ENCODE results near the gene ZNF787. TPM values are rescaled to one million over a fixed set of nuclear protein-coding genes. Genes with fewer than 3 reads are reported as not detected.

The ZNF787 gene
- total and polyA plus RNA-seq, 4 donors: 6.6 to 25.5 (median 18.0) TPM

DNA sequence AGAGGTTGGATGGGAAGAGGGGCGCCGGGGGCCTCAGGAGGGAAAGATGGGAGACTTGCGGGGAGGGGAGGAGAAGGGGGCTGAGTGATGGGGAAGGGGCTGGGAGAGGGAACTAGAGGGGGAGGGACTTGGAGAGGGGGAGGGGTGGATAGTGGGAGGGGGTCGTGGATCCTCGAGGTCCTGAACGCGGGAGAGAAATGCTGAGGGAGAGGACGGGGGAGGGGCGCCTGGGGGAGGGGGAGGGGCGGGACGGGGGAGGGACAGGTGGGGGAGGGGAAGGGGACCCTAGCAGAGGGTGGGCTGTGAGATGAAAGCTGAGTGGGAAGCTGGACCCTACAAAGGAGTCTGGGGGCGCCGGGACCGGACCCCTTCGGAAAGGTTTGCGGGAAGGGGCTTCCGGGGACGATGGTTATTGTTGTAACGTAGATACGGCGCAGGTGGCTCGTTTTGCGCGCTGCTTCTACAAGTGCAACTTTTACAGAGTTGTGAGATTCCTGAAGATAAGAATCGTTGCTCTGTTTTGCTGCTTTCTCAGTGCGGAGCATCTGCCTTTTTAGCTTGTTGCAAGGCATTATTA lies 20.4 kb upstream of the ZNF787 start:
- intact Hi-C loops (cut with DNase I): loop anchor here in 1 of 2 donors (5.0 to 10.0 kb wide), 2 partner anchors 34 to 173 kb away; partner anchors contain the start of gene ZSCAN5A

DNA sequence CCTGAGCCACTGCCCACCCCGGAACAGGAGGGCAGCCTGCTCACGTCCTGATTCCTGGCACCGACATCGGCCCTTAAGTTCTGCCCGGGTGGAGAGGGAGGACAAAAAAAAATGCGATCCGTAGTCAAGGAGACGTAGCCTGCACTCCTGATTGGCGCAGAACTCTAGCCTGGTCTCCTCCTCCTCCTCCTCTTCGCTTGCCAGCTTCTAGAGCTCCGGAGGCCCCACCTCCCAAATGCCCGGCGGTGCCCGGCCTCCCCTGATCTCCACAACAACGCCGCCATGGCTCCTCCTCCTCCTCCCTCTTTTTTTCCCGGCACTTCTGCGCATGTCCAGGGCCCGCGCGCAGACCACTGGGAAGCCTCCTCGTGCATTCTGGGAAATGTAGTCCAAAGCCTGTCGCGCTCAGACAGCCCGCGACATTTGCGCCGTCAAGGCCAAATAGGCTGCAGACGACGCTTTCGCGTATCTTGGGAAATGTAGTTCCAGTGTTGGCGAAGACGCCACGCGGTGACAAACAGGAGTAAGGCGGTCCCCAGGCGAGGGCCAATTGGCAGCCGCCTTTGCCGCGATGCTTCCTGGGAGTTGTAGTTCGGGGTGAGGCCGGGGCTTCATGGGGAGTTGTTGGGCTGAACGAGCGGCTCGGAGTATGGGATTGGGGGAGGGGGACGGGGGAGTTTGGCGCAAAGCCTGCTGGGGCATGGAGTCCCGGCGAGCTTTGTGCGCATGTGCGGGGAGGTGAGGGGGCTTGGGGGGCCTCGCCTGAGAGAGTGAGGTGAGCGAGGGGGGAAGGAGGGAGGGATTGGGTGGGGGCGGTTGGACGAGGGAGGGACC lies 19.7 kb upstream of the ZNF787 start, which contains the start of gene ZNF444:
TSS of gene ZNF444 (plus strand) at position 705 of the 834 bp plus-strand sequence. CDS start 5,625 bp downstream, outside the sequence.
- Histone ChIP-seq H3K4me3 (ENCODE audit: low read length in 2 of 2) (peak within 1 kb of the TSS; percentile 50 to 66), H3K27ac (ENCODE audit: low read depth in 1 of 2, low read length in 2 of 2) (peak within 1 kb of the TSS in 1 of 2 donors; percentile 93), H3K9me3 (ENCODE audit: control insufficient read depth, low read length) (no peaks in the 10 kb centered on the region), H3K4me1 (ENCODE audit: control insufficient read depth in 1 of 2, insufficient read depth in 2 of 2, low read length in 2 of 2) (no peaks in the 10 kb centered on the region), H3K36me3 (ENCODE audit: control insufficient read depth in 1 of 2, insufficient read depth in 2 of 2, low read length in 1 of 2) (no peaks in the 10 kb centered on the region), H3K27me3 (ENCODE audit: control insufficient read depth in 1 of 2, insufficient read depth in 2 of 2, low read length in 1 of 2) (no peaks in the 10 kb centered on the region)
- intact Hi-C loops (cut with DNase I): loop anchor here in 1 of 2 donors (1.0 to 10.0 kb wide), 3 partner anchors 19 to 174 kb away; partner anchors contain the start of genes ZNF787 and ZSCAN5A
- DNase-seq: peak; percentile 99
- ATAC-seq (ENCODE audit: low FRiP score): peak; percentile 96
- WGBS, 2 donors: 1% methylated on average over 53 to 56 of the region's 56 CpGs

More for the DNA sequence above, 20.4 kb upstream of the ZNF787 start:
- DNase-seq (no peak), ATAC-seq (ENCODE audit: low FRiP score) (no peak)
- Histone ChIP-seq H3K36me3 (ENCODE audit: control insufficient read depth in 1 of 2, insufficient read depth in 2 of 2, low read length in 1 of 2) (no peaks in the 10 kb centered on the region), H3K9me3 (ENCODE audit: control insufficient read depth, low read length) (no peaks in the 10 kb centered on the region), H3K27ac (ENCODE audit: low read depth in 1 of 2, low read length in 2 of 2) (no peak overlapping the region), H3K4me3 (ENCODE audit: low read length in 2 of 2) (peak overlapping the region; percentile 50 to 66), H3K27me3 (ENCODE audit: control insufficient read depth in 1 of 2, insufficient read depth in 2 of 2, low read length in 1 of 2) (no peaks in the 10 kb centered on the region), H3K4me1 (ENCODE audit: control insufficient read depth in 1 of 2, insufficient read depth in 2 of 2, low read length in 2 of 2) (no peaks in the 10 kb centered on the region)
- WGBS, 2 donors: 1% methylated on average over 19 to 24 of the region's 26 CpGs

DNA sequence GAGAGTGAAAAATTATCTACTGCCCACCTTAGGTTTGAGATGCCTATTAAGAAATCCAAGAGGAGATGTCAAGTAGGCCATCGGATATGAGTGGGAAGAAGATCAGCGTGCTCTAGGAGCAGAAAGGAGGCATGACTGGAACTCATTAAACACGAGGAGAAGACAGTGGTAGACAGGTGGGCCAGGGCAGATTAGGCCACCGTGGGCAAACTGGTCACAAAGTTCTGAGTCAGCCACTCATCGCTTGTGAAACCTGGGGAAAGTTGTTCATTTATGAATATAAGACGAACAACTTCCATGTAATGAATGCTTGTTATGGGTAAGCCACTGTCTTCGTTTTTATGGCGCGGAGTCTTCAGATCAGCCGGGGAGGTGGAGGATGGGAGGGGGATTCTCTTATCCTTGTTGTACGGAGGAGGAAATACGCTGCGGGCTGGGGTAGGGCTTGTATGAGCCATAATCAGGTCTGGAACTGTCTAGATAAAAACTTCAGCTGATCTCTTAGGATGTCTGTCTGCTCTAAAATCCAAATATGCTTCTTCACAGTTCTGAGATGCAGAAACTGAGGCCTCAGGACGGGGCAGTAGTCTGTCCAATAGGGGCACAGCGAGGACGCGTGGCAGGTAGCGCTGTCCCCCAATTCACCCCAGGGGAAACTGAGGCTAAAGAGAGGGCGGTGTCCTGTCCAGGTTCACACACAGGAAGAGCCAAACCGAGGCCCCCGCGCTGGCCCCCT lies 18.9 kb upstream of the ZNF787 start:
- no peaks in the 10 kb centered on the region for H3K4me1 ChIP-seq (ENCODE audit: control insufficient read depth in 1 of 2, insufficient read depth in 2 of 2, low read length in 2 of 2)
- no peaks in the 10 kb centered on the region for H3K9me3 ChIP-seq (ENCODE audit: control insufficient read depth, low read length)
- no peak for ATAC-seq (ENCODE audit: low FRiP score)
- H3K27me3 ChIP-seq (ENCODE audit: control insufficient read depth in 1 of 2, insufficient read depth in 2 of 2, low read length in 1 of 2): no peaks in the 10 kb centered on the region
- DNase-seq: no peak
- peak overlapping the region; percentile 1 to 28 for H3K4me3 ChIP-seq (ENCODE audit: low read length in 2 of 2)
- intact Hi-C loops (cut with DNase I): loop anchor here in 1 of 2 donors (1.0 to 10.0 kb wide), 3 partner anchors 19 to 175 kb away; partner anchors contain the start of genes ZNF787 and ZSCAN5A
- H3K27ac ChIP-seq (ENCODE audit: low read depth in 1 of 2, low read length in 2 of 2): peak overlapping the region in 1 of 2 donors; percentile 93
- H3K36me3 ChIP-seq (ENCODE audit: control insufficient read depth in 1 of 2, insufficient read depth in 2 of 2, low read length in 1 of 2): no peaks in the 10 kb centered on the region
- WGBS, 2 donors: 28 to 29% methylated on average over 22 of the region's 22 CpGs

DNA sequence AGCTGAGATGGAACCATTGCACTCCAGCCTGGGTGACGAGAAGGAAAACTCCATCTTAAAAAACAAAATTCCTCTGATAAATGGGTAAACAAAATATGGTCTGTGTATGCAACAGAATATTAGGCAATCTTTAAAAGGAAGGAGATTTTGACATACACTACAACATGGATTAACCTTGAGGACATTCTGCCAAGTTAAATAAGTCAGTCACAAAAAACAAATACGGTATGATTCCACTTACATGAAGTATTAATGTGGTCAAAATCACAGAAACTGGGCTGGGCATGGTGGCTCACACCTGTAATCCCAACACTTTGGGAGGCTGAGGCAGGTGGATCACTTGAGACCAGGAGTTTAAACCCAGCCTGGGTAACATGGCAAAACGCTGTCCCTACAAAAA lies 17.0 kb upstream of the ZNF787 start:
- H3K27ac ChIP-seq (ENCODE audit: low read depth in 1 of 2, low read length in 2 of 2): no peak overlapping the region
- no peaks in the 10 kb centered on the region for H3K4me1 ChIP-seq (ENCODE audit: control insufficient read depth in 1 of 2, insufficient read depth in 2 of 2, low read length in 2 of 2)
- no peaks in the 10 kb centered on the region for H3K36me3 ChIP-seq (ENCODE audit: control insufficient read depth in 1 of 2, insufficient read depth in 2 of 2, low read length in 1 of 2)
- H3K9me3 ChIP-seq (ENCODE audit: control insufficient read depth, low read length): no peaks in the 10 kb centered on the region
- intact Hi-C loops (cut with DNase I): no loop called here
- 70 to 71% methylated on average over 3 of the region's 3 CpGs for WGBS, 2 donors
- H3K27me3 ChIP-seq (ENCODE audit: control insufficient read depth in 1 of 2, insufficient read depth in 2 of 2, low read length in 1 of 2): no peaks in the 10 kb centered on the region
- no peak for DNase-seq
- no peak for ATAC-seq (ENCODE audit: low FRiP score)
- H3K4me3 ChIP-seq (ENCODE audit: low read length in 2 of 2): no peak overlapping the region

DNA sequence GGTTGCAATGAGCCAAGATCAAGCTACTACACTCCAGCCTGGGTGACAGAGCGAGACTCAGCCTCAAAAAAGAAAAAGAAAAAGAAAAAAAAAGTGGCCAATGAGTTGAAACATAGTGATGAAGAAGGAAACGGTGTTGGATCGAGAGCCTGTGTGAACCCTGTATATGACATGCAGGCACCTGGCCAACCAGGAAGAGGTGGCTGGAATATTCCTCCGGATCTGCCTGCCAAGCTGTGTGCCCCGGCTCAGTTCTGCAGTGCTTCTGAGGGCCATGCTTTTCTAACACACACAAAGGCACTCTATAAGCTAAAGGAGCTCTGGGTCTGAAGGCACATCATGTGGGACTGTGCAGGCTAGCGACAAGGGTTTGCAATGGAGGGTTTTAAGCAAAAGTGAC lies 16.3 kb upstream of the ZNF787 start:
- ATAC-seq (ENCODE audit: low FRiP score): no peak
- H3K4me3 ChIP-seq (ENCODE audit: low read length in 2 of 2): no peak overlapping the region
- WGBS, 2 donors: 28 to 32% methylated on average over 6 of the region's 6 CpGs
- H3K36me3 ChIP-seq (ENCODE audit: control insufficient read depth in 1 of 2, insufficient read depth in 2 of 2, low read length in 1 of 2): no peaks in the 10 kb centered on the region
- H3K4me1 ChIP-seq (ENCODE audit: control insufficient read depth in 1 of 2, insufficient read depth in 2 of 2, low read length in 2 of 2): no peaks in the 10 kb centered on the region
- no peak for DNase-seq
- no peaks in the 10 kb centered on the region for H3K9me3 ChIP-seq (ENCODE audit: control insufficient read depth, low read length)
- no peaks in the 10 kb centered on the region for H3K27me3 ChIP-seq (ENCODE audit: control insufficient read depth in 1 of 2, insufficient read depth in 2 of 2, low read length in 1 of 2)
- no peak overlapping the region for H3K27ac ChIP-seq (ENCODE audit: low read depth in 1 of 2, low read length in 2 of 2)
- intact Hi-C loops (cut with DNase I): no loop called here

DNA sequence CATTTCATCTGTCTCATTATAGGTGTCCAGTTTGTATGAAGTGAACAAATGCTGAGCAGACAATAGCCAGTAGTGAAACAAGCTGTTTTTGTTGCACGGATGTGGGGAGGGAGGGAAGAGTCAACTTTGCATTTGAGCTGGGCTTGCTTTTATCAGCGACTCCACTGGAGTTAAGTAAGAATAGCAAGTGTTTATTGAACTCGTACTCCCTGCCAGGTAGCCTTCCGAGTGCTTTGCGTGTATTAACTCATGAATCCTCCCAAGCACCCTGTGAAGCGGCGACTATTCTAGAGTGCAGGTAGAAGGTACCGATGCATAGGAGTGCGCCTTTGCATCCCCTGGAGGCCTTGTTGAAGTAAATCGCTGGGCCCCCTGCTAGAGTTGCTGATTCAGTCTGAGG lies 15.3 kb upstream of the ZNF787 start:
- intact Hi-C loops (cut with DNase I): no loop called here
- no peak for ATAC-seq (ENCODE audit: low FRiP score)
- Histone ChIP-seq H3K36me3 (ENCODE audit: control insufficient read depth in 1 of 2, insufficient read depth in 2 of 2, low read length in 1 of 2) (no peaks in the 10 kb centered on the region), H3K4me3 (ENCODE audit: low read length in 2 of 2) (no peak overlapping the region), H3K27ac (ENCODE audit: low read depth in 1 of 2, low read length in 2 of 2) (no peak overlapping the region), H3K9me3 (ENCODE audit: control insufficient read depth, low read length) (no peaks in the 10 kb centered on the region), H3K27me3 (ENCODE audit: control insufficient read depth in 1 of 2, insufficient read depth in 2 of 2, low read length in 1 of 2) (no peaks in the 10 kb centered on the region), H3K4me1 (ENCODE audit: control insufficient read depth in 1 of 2, insufficient read depth in 2 of 2, low read length in 2 of 2) (no peaks in the 10 kb centered on the region)
- WGBS, 2 donors: 73 to 77% methylated on average over 10 of the region's 10 CpGs
- DNase-seq: no peak

DNA sequence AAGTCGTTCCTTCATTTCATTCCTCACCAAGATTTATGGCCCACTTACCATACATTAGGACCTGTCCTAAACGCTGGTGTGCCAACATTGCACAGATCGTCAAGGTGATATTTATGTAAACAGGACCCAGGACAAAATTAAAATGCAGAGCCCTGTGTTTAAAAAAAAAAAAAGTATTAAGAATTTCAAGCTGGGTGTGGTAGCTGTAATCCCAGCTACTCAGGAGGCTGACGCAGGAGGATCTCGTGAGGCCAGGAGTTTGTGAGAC lies 13.5 kb upstream of the ZNF787 start:
- Histone ChIP-seq H3K4me1 (ENCODE audit: control insufficient read depth in 1 of 2, insufficient read depth in 2 of 2, low read length in 2 of 2) (no peaks in the 10 kb centered on the region), H3K4me3 (ENCODE audit: low read length in 2 of 2) (no peak overlapping the region), H3K27me3 (ENCODE audit: control insufficient read depth in 1 of 2, insufficient read depth in 2 of 2, low read length in 1 of 2) (no peaks in the 10 kb centered on the region), H3K27ac (ENCODE audit: low read depth in 1 of 2, low read length in 2 of 2) (no peak overlapping the region), H3K36me3 (ENCODE audit: control insufficient read depth in 1 of 2, insufficient read depth in 2 of 2, low read length in 1 of 2) (no peaks in the 10 kb centered on the region), H3K9me3 (ENCODE audit: control insufficient read depth, low read length) (no peaks in the 10 kb centered on the region)
- WGBS, 2 donors: 80 to 82% methylated on average over 5 of the region's 5 CpGs
- intact Hi-C loops (cut with DNase I): no loop called here
- ATAC-seq (ENCODE audit: low FRiP score) (no peak), DNase-seq (no peak)

DNA sequence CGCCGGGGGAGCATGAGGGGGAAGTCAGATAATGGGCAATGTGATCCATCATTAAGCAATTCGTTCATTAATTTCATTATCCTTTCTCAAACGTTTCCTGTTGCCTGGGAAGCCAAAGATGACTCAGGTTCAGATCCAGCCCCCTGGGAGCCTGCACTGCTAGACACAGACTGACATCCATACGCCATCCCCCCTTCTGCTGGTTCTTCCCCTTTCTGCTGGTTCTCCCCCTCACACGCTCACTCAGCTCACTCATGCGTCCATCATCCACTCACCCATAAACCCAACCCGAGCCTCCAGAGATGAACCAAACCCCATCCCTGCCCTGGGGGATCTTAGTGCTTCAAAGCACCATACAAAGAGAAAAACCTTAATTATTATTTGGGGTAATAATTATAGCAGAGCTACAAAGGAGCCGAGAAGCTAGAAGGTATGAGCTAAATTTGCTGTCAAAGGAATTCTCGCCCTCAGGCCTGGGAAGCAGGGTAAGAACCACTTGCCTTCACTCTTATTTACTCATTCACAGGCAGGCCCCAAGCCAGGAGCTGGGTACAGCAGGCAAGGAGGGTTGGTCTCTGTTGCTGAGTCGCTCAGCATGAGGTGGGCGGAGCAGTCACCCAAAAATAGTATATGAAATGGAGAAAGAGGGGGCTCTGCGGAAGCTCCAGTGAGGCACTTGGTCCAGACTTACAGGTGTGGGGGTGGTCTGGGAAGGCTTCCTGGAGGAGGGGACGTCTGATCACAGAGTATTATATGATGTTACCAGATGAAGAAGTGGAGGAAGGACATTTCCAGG lies 13.0 kb upstream of the ZNF787 start:
- intact Hi-C loops (cut with DNase I): no loop called here
- Histone ChIP-seq H3K4me3 (ENCODE audit: low read length in 2 of 2) (no peak overlapping the region), H3K36me3 (ENCODE audit: control insufficient read depth in 1 of 2, insufficient read depth in 2 of 2, low read length in 1 of 2) (no peaks in the 10 kb centered on the region), H3K9me3 (ENCODE audit: control insufficient read depth, low read length) (no peaks in the 10 kb centered on the region), H3K27ac (ENCODE audit: low read depth in 1 of 2, low read length in 2 of 2) (no peak overlapping the region), H3K27me3 (ENCODE audit: control insufficient read depth in 1 of 2, insufficient read depth in 2 of 2, low read length in 1 of 2) (no peaks in the 10 kb centered on the region), H3K4me1 (ENCODE audit: control insufficient read depth in 1 of 2, insufficient read depth in 2 of 2, low read length in 2 of 2) (no peaks in the 10 kb centered on the region)
- DNase-seq: no peak
- WGBS, 2 donors: 84 to 85% methylated on average over 14 of the region's 14 CpGs
- no peak for ATAC-seq (ENCODE audit: low FRiP score)

All from aorta (tissue), 5 donors.